ENCODE results near the gene PADI1. TPM values are rescaled to one million over a fixed set of nuclear protein-coding genes. Genes with fewer than 3 reads are reported as not detected.

PADI1 gene
- total RNA-seq, 1 experiment from 2014 or later, result 0.37 TPM

DNA sequence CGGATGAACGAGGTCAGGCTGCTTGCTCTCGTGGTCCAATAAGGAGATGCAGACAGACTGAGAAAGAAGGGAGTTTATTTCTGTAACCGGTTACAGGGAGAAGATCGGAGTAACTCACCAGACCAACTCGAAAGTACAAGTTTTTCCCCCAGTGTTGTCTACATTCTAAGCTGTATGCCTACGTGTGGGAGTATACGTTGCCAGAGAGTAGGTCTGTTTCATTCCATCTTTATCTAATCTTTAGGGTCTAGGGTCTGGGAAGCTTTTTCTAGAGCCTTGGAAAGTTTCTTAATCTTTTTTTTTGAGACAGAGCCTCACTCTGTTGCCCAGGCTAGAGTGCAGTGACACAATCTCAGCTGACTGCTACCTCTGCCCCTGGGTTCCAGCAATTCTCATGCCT is 4.7 kb upstream of the PADI1 start:
- ChIA-PET POLR2A (interaction anchor here (0.8 kb wide), 1 partner anchor 24 kb away, joined by 3 read pairs; no protein-coding TSS in a partner anchor), RAD21 (ENCODE audit: low non-redundant PET in 1 of 2, low total read pairs in 2 of 2, uncharacterized antibody in 2 of 2, unreplicated experiment in 2 of 2) (no interaction called here), CTCF (no interaction called here)
- no peak for TF ChIP-seq SIN3A (IDR thresholded peaks at IDR 0.05; ENCODE audit: low read depth)
- TF ChIP-seq CEBPB (IDR thresholded peaks at IDR 0.05; ENCODE audit: low read depth), result no peak
- no peak for TF ChIP-seq JUND (IDR thresholded peaks at IDR 0.05)
- TF ChIP-seq EGR1 (IDR thresholded peaks at IDR 0.05; ENCODE audit: low read depth), result no peak
- Histone ChIP-seq H3K4me2 (ENCODE audit: low read length) (no peak overlapping the region), H3K9me2 (ENCODE audit: insufficient read depth) (no peaks in the 10 kb centered on the region), H4K20me1 (ENCODE audit: insufficient read depth) (no peaks in the 10 kb centered on the region), H3K9me3 (ENCODE audit: control insufficient read depth in 1 of 2, insufficient read depth in 1 of 2, low read depth in 1 of 2, low read length in 2 of 2) (no peaks in the 10 kb centered on the region), H3K4me1 (ENCODE audit: control insufficient read depth in 1 of 2, insufficient read depth in 2 of 2, low read length in 2 of 2) (peaks cover 6 to 29% of the 10 kb centered on the region in 2 experiments; a peak in 3 of 4 replicates), H3K9ac (ENCODE audit: low read length) (no peak overlapping the region), H3K79me2 (ENCODE audit: insufficient read depth, low read length) (no peaks in the 10 kb centered on the region), H3K36me3 (ENCODE audit: control insufficient read depth in 1 of 2, insufficient read depth in 2 of 2, low read length in 2 of 2) (no peaks in the 10 kb centered on the region), H3K4me3 (replicated peaks in 1 of 2; ENCODE audit: low read depth in 1 of 2, low read length in 2 of 2) (no peak overlapping the region), H3K27me3 (ENCODE audit: insufficient read depth, low read length) (no peaks in the 10 kb centered on the region), H3K27ac (ENCODE audit: low read depth, low read length) (no peak overlapping the region), H2AFZ (ENCODE audit: low read depth, low read length, poor library complexity, severe bottlenecking) (no peak overlapping the region)
- ATAC-seq (no peak), DNase-seq (ENCODE audit: low read depth, low spot score) (no peak)
- intact Hi-C loops (cut with micrococcal nuclease), result no loop called here
- no TSS peak for BruUV-seq (replicated peaks)

DNA sequence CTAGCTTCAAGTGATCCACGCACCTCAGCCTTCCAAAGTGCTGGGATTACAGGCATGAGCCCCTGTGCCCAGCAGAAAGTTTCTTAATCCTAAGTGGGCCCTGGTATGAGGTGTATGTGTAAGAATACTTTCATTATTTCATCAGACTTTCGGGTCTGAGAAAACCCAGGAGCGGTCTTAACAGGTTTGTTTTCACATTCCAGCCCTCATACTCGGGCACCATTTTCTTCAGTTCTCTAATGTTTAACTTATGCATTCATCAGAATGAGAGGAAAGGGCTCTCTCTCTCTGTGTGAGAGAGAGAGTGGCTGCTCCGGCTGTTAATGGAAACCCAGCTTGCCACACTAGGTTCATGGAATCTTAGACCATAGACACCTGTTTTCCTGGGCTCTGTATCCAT is 4.2 kb upstream of the PADI1 start:
- DNase-seq (ENCODE audit: low read depth, low spot score), result no peak
- CTCF ChIA-PET, result no interaction called here

More for the DNA sequence above, 4.2 kb upstream of the PADI1 start:
- intact Hi-C loops (cut with micrococcal nuclease), result no loop called here
- H3K4me1 ChIP-seq (ENCODE audit: control insufficient read depth in 1 of 2, insufficient read depth in 2 of 2, low read length in 2 of 2), result peaks cover 6 to 29% of the 10 kb centered on the region in 2 experiments; a peak in 3 of 4 replicates
- H3K36me3 ChIP-seq (ENCODE audit: control insufficient read depth in 1 of 2, insufficient read depth in 2 of 2, low read length in 2 of 2), result no peaks in the 10 kb centered on the region
- no peak for ATAC-seq
- no TSS peak for BruUV-seq (replicated peaks)
- H3K9ac ChIP-seq (ENCODE audit: low read length), result no peak overlapping the region
- H3K9me2 ChIP-seq (ENCODE audit: insufficient read depth), result no peaks in the 10 kb centered on the region
- POLR2A ChIA-PET, result interaction anchor here (0.8 kb wide), 1 partner anchor 25 kb away, joined by 3 read pairs; no protein-coding TSS in a partner anchor
- no peak overlapping the region for H2AFZ ChIP-seq (ENCODE audit: low read depth, low read length, poor library complexity, severe bottlenecking)
- H3K4me2 ChIP-seq (ENCODE audit: low read length), result no peak overlapping the region
- no peaks in the 10 kb centered on the region for H3K27me3 ChIP-seq (ENCODE audit: insufficient read depth, low read length)
- H3K4me3 ChIP-seq (replicated peaks in 1 of 2; ENCODE audit: low read depth in 1 of 2, low read length in 2 of 2), result no peak overlapping the region
- RAD21 ChIA-PET (ENCODE audit: low non-redundant PET in 1 of 2, low total read pairs in 2 of 2, uncharacterized antibody in 2 of 2, unreplicated experiment in 2 of 2), result no interaction called here
- no peaks in the 10 kb centered on the region for H3K9me3 ChIP-seq (ENCODE audit: control insufficient read depth in 1 of 2, insufficient read depth in 1 of 2, low read depth in 1 of 2, low read length in 2 of 2)
- H3K27ac ChIP-seq (ENCODE audit: low read depth, low read length), result no peak overlapping the region
- TF ChIP-seq ZNF274 (IDR thresholded peaks at IDR 0.05; ENCODE audit: low read depth, low read length), result no peak
- TF ChIP-seq, protein P1, sequence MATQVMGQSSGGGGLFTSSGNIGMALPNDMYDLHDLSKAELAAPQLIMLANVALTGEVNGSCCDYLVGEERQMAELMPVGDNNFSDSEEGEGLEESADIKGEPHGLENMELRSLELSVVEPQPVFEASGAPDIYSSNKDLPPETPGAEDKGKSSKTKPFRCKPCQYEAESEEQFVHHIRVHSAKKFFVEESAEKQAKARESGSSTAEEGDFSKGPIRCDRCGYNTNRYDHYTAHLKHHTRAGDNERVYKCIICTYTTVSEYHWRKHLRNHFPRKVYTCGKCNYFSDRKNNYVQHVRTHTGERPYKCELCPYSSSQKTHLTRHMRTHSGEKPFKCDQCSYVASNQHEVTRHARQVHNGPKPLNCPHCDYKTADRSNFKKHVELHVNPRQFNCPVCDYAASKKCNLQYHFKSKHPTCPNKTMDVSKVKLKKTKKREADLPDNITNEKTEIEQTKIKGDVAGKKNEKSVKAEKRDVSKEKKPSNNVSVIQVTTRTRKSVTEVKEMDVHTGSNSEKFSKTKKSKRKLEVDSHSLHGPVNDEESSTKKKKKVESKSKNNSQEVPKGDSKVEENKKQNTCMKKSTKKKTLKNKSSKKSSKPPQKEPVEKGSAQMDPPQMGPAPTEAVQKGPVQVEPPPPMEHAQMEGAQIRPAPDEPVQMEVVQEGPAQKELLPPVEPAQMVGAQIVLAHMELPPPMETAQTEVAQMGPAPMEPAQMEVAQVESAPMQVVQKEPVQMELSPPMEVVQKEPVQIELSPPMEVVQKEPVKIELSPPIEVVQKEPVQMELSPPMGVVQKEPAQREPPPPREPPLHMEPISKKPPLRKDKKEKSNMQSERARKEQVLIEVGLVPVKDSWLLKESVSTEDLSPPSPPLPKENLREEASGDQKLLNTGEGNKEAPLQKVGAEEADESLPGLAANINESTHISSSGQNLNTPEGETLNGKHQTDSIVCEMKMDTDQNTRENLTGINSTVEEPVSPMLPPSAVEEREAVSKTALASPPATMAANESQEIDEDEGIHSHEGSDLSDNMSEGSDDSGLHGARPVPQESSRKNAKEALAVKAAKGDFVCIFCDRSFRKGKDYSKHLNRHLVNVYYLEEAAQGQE (IDR thresholded peaks at IDR 0.05; ENCODE audit: low read depth), result no peak
- no peak for TF ChIP-seq ZFX (IDR thresholded peaks at IDR 0.05)
- no peak for TF ChIP-seq SIN3A (IDR thresholded peaks at IDR 0.05; ENCODE audit: low read depth)
- no peak for TF ChIP-seq SP1 (IDR thresholded peaks at IDR 0.05; ENCODE audit: low read depth)
- TF ChIP-seq, protein P2, sequence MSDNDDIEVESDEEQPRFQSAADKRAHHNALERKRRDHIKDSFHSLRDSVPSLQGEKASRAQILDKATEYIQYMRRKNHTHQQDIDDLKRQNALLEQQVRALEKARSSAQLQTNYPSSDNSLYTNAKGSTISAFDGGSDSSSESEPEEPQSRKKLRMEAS (IDR thresholded peaks at IDR 0.05), result no peak
- no peak for TF ChIP-seq FOSL1 (IDR thresholded peaks at IDR 0.05; ENCODE audit: low read depth)
- TF ChIP-seq EZH2phosphoT487 (IDR thresholded peaks at IDR 0.05; ENCODE audit: borderline replicate concordance), result no peak
- no peak for TF ChIP-seq JUND (IDR thresholded peaks at IDR 0.05)
- TF ChIP-seq RAD21 (IDR thresholded peaks at IDR 0.05; ENCODE audit: low read depth), result no peak
- no peaks in the 10 kb centered on the region for H3K79me2 ChIP-seq (ENCODE audit: insufficient read depth, low read length)
- no peaks in the 10 kb centered on the region for H4K20me1 ChIP-seq (ENCODE audit: insufficient read depth)
